Large intestine (tissue), 12 donors: ENCODE results near the gene SLC22A1. TPM values are rescaled to one million over a fixed set of nuclear protein-coding genes. Genes with fewer than 3 reads are reported as not detected.

ENCODE experiments used
- DNase-seq, 2 donors: peaks; one replicate each; pipeline versions ENCODE4 v3.0.0 to v3.0.0-alpha.2; 2013
- H3K27ac ChIP-seq: one replicate; pipeline ENCODE4 v1.5.1; 2013; ENCODE audit warnings: low read length
- H3K27me3 ChIP-seq: 2 replicates; pipeline ENCODE4 v1.6.1; 2013; ENCODE audit warnings: low read length; ENCODE audit not compliant: control insufficient read depth, insufficient read depth
- H3K36me3 ChIP-seq: 2 replicates; pipeline ENCODE4 v1.6.1; 2013; ENCODE audit warnings: low read length; ENCODE audit not compliant: control insufficient read depth, insufficient read depth
- H3K4me1 ChIP-seq: one replicate; pipeline ENCODE4 v1.6.1; 2013; ENCODE audit warnings: low read length; ENCODE audit not compliant: control insufficient read depth, insufficient read depth
- H3K4me3 ChIP-seq: one replicate; pipeline ENCODE4 v1.5.1; 2013; ENCODE audit warnings: low read length
- H3K9me3 ChIP-seq: one replicate; pipeline ENCODE4 v1.6.1; 2013; ENCODE audit warnings: mild to moderate bottlenecking, low read depth, low read length, moderate library complexity; ENCODE audit not compliant: control insufficient read depth
- WGBS: methylation state at CpG from one replicate; pipeline ENCODE4 v1.1.5; 2013; ENCODE audit warnings: low lambda C conversion rate; ENCODE audit not compliant: insufficient coverage; 5-methylcytosine and 5-hydroxymethylcytosine counted together
- long read RNA-seq, 11 donors: transcript quantifications; one replicate each; lab custom pipeline, GENCODE V29; 2026
- polyA plus RNA-seq: library from polyadenylated mRNA; unstranded; fragments of 120-200 nt; gene quantifications from one replicate; pipeline ENCODE4 v1.2.1, GENCODE V29; 2013

Gene SLC22A1
- polyA plus RNA-seq: 0.57 TPM
- long read RNA-seq, donor 1: 0 reads
- long read RNA-seq, donor 2: 0 reads
- long read RNA-seq, donor 3: 0 reads
- long read RNA-seq, donor 4: 0 reads
- long read RNA-seq, donor 5: 0 reads
- long read RNA-seq, donor 6, partial matches to known transcripts: 0 of 1 reads
- long read RNA-seq, donor 6, other reads (novel, unspliced or antisense): 0 of 1 reads
- long read RNA-seq, donor 7: 0 reads
- long read RNA-seq, donor 8: 0 reads
- long read RNA-seq, donor 9: 0 reads
- long read RNA-seq, donor 10: 0 reads
- long read RNA-seq, donor 11: 0 reads

DNA sequence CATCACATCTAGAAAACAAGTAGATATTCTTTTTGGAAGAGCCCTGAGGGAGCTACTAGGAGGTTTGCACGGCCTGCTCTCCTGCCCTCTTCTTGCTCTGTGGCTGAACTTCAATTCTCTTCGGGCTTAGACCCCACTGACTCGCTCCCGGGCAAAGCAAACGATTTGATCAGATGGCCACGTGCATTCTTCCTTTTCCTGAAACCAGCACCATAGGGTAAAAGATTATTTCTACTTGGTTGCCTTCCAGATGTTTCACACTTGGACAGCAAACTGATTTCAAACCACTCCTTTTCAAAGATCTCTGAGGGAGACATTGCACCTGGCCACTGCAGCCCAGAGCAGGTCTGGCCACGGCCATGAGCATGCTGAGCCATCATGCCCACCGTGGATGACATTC lies at the start of gene SLC22A1:
Gene SLC22A1, plus strand, starts transcription at position 258 of the 400 bp plus-strand sequence. Its CDS starts 121 bp downstream, at position 379.
- Histone ChIP-seq H3K36me3 (peaks cover 11% of the 10 kb centered on the region), H3K4me3 (no peak within 1 kb of the TSS), H3K4me1 (peaks cover 19% of the 10 kb centered on the region), H3K27me3 (no peaks in the 10 kb centered on the region), H3K27ac (no peak within 1 kb of the TSS), H3K9me3 (peaks cover 6% of the 10 kb centered on the region)
- WGBS: no CpG with 5 or more reads among the region's 8 CpGs
- no peak for DNase-seq

DNA sequence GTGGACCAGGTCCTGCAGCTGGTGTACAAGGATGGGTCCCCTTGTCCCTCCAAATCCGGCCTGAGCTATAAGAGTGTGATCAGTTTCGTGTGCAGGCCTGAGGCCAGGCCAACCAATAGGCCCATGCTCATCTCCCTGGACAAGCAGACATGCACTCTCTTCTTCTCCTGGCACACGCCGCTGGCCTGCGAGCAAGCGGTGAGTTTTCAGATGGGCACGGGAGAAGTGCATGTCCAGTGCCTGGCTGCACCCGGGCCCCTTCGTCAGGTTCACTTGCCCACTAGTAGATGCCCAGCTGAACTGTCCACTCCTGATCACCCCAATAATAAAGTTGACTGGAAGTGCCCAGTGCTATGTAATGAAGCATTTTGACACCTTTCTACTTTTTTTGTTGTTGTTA lies 48.3 kb upstream of the SLC22A1 start:
- Histone ChIP-seq H3K4me1 (peaks cover 4% of the 10 kb centered on the region), H3K27ac (no peak overlapping the region), H3K4me3 (no peak overlapping the region), H3K27me3 (no peaks in the 10 kb centered on the region), H3K9me3 (no peaks in the 10 kb centered on the region), H3K36me3 (peaks cover 95% of the 10 kb centered on the region)
- no peak for DNase-seq
- WGBS: no CpG with 5 or more reads among the region's 9 CpGs

DNA sequence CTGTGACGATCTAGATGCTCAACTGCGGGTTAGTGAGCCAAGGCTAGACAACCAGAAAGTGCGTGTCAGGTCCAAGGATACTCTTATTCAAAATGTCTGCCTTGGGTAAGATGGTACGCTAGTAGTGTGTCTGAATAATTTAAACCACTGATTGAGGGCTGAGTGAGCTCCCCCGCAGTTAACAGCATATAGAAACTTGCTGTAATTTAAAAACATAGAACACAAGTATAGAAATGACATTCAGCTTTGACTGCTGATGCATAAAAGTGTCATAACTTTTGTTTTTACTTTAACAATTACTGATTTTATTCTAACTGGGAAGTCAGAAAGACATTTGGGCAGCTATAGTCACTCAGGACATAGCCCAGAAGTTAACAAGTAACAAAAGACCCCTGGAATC lies 45.6 kb upstream of the SLC22A1 start:
- 100% methylated on average over 2 of the region's 5 CpGs for WGBS
- no peaks in the 10 kb centered on the region for H3K9me3 ChIP-seq
- peaks cover 95% of the 10 kb centered on the region for H3K36me3 ChIP-seq

DNA sequence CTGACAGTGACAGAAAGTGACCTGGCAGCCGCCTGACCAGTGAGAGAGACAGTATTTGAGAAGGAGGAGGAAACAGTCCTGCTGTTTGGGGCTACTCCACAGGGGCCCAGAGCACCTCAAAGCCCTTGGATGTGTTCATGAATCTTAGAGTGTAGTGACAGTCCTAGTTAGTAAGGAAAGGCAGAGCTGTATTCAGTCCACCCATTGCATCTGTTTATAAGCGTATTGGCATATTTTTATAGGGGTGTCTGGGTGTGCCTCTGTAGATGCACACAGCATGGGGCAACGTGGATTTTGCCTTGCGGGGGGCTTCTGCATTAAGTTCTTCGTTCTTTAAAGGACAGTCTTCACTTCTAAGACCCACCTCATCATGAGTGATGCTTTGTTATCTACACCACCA lies 44.6 kb upstream of the SLC22A1 start:
- Histone ChIP-seq H3K4me3 (no peak overlapping the region), H3K4me1 (no peaks in the 10 kb centered on the region), H3K27me3 (no peaks in the 10 kb centered on the region), H3K36me3 (peaks cover 93% of the 10 kb centered on the region), H3K9me3 (no peaks in the 10 kb centered on the region), H3K27ac (no peak overlapping the region)
- WGBS: no CpG with 5 or more reads among the region's 5 CpGs
- no peak for DNase-seq

More for the DNA sequence above, 45.6 kb upstream of the SLC22A1 start:
- no peak overlapping the region for H3K27ac ChIP-seq
- no peak for DNase-seq
- no peaks in the 10 kb centered on the region for H3K27me3 ChIP-seq
- H3K4me1 ChIP-seq: no peaks in the 10 kb centered on the region
- no peak overlapping the region for H3K4me3 ChIP-seq

DNA sequence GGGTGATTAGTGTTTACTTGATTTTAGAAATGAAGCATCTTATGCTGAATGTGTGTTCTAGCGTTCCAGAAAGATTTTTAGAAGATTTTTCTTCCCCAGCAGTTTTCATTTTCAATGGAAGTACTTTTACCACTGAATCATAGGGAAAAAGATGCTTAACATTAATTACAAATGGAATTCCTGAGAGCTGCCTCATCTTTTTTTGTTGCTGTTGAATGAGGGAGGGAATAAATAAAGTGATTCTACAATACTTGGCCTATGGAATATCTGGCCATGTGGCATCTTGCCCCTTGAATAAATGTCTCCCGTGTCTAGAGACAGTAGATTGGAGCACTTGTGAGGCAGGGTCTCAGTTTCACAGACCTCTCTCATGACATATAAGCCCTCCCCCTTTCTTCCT lies 44.1 kb upstream of the SLC22A1 start:
- no CpG with 5 or more reads among the region's 2 CpGs for WGBS
- Histone ChIP-seq H3K4me3 (no peak overlapping the region), H3K36me3 (peaks cover 89% of the 10 kb centered on the region), H3K4me1 (no peaks in the 10 kb centered on the region), H3K27ac (no peak overlapping the region), H3K9me3 (no peaks in the 10 kb centered on the region), H3K27me3 (no peaks in the 10 kb centered on the region)
- no peak for DNase-seq

DNA sequence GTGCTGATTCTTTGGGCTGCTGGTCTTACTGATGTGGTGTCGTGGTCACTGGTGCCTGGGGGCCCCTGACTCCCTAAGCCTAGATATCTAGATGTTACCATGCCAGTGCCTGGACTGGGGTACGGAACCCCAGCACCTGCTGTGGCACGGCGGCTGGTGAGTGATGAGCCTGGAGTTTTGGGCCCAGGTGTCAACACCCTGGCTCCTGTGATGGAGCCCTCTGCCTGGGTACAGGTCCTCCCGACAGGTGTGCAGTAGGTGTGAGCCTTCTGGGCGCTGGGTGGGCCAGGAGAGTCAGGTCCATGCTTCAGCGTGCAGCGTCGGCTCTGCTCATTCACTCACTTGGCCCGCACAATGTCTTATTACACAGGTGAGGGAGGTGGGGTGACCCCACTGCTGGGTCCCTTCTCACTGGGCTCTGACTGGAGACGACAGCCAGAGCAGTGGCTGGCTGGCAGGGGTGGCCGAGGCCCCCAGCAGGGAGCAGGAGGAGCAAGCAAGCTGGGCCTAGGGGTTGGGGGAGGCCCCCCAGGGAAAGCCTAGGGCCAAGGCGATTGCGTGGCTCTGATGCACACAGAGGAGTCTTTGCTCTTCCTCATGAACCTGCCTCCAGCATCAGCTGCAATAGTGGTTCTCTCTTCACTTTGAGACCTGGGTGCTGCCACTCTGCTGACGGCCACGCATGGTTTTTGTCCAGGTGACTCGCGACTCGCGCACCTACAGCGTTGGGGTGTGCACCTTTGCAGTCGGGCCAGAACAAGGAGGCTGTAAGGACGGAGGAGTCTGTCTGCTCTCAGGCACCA lies 42.5 kb upstream of the SLC22A1 start:
- H3K4me3 ChIP-seq: no peak overlapping the region
- no peak for DNase-seq
- H3K36me3 ChIP-seq: peaks cover 89% of the 10 kb centered on the region
- no peaks in the 10 kb centered on the region for H3K4me1 ChIP-seq
- no peaks in the 10 kb centered on the region for H3K9me3 ChIP-seq
- H3K27ac ChIP-seq: no peak overlapping the region
- H3K27me3 ChIP-seq: no peaks in the 10 kb centered on the region
- WGBS: no CpG with 5 or more reads among the region's 23 CpGs

DNA sequence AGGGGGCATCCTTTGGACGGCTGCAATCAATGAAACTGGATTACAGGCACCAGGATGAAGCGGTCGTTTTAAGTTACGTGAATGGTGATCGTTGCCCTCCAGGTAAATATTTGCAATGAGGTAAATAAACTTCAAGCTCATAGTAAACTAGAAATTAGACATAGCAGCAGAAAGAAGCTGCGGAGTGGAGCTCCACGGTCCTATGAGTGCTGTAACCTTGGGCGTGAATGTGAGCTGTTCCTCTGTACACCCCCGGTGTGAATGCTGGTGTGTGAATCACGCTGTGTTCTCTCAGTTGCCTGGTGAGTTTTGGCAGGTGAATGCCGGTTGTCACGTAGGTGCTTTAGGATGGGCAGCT lies 42.0 kb upstream of the SLC22A1 start:
- Histone ChIP-seq H3K27me3 (no peaks in the 10 kb centered on the region), H3K36me3 (peaks cover 89% of the 10 kb centered on the region), H3K4me1 (no peaks in the 10 kb centered on the region), H3K4me3 (no peak overlapping the region), H3K9me3 (no peaks in the 10 kb centered on the region), H3K27ac (no peak overlapping the region)
- DNase-seq: no peak
- 67% methylated on average over 2 of the region's 12 CpGs for WGBS

DNA sequence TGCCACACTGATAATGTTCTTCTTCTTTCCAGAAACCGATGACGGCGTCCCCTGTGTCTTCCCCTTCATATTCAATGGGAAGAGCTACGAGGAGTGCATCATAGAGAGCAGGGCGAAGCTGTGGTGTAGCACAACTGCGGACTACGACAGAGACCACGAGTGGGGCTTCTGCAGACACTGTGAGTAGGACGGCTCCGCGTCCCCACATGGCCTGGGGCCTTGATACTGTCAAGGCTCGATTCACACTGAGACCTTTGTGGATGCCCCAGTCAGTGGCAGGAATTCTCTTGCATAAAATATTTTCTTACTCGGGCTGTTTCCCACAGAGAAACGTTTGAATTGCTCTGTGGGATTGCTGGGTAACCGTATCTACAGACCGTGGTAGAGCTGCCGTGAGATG lies 41.5 kb upstream of the SLC22A1 start:
- Histone ChIP-seq H3K4me1 (no peaks in the 10 kb centered on the region), H3K36me3 (peaks cover 89% of the 10 kb centered on the region), H3K27ac (no peak overlapping the region), H3K27me3 (no peaks in the 10 kb centered on the region), H3K4me3 (no peak overlapping the region), H3K9me3 (no peaks in the 10 kb centered on the region)
- no CpG with 5 or more reads among the region's 17 CpGs for WGBS
- DNase-seq: no peak

DNA sequence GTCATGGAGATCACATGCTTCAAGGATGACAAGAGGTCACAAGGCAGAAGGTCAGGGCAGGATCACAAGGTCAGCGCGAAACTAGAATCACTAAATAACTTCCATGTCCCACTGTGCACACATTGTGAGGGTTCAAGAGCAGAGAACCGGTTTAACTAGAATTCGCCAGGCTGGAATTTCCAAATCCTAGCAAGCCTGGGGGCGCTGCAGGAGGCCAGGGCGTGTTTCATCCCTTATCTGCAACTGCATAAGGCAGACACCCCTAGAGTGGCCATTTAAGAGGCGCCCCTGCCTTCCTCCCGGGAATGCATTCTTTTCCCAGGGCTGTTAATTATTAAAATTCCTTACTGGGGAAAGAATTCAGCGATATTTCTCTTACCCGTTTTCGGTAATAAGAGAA lies 40.2 kb upstream of the SLC22A1 start:
- peaks cover 90% of the 10 kb centered on the region for H3K36me3 ChIP-seq
- 90% methylated on average over 2 of the region's 11 CpGs for WGBS
- no peak overlapping the region for H3K27ac ChIP-seq
- DNase-seq: no peak
- no peaks in the 10 kb centered on the region for H3K9me3 ChIP-seq
- no peaks in the 10 kb centered on the region for H3K27me3 ChIP-seq
- no peak overlapping the region for H3K4me3 ChIP-seq
- H3K4me1 ChIP-seq: no peaks in the 10 kb centered on the region

DNA sequence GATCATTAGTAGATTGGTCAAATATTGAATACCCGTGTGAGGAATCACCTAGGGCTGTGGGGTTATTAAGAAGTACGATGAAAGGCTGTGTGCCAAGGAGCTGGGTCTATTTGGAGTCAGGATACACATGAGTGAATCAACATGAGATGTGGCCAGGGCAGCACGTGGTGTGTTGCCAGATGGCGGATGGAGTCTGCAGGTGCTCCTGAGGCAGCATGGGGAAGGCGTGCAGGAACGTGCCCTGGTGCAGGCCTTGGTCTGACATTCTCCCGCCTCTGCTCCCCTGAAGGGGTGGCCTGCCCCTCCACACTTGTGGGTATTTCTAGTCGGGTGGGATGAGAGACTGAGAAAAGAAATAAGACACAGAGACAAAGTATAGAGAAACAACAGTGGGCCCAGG lies 39.0 kb upstream of the SLC22A1 start:
- Histone ChIP-seq H3K27ac (no peak overlapping the region), H3K9me3 (no peaks in the 10 kb centered on the region), H3K4me3 (no peak overlapping the region), H3K4me1 (no peaks in the 10 kb centered on the region), H3K36me3 (peaks cover 87% of the 10 kb centered on the region), H3K27me3 (no peaks in the 10 kb centered on the region)
- no peak for DNase-seq
- no CpG with 5 or more reads among the region's 8 CpGs for WGBS
